Left forelimb (tissue), 1 donor: ENCODE results near the gene ZNF607.
"Not testable (repeated sequence)": the region's sequence is repeated elsewhere in the genome, so short reads cannot be mapped to it uniquely, and the experiment has no call there.

ENCODE experiments used
- DNase-seq: peaks from one replicate; pipeline ENCODE4 v3.0.0-alpha.2; 2018; ENCODE audit warnings: low spot score

Gene ZNF607

DNA sequence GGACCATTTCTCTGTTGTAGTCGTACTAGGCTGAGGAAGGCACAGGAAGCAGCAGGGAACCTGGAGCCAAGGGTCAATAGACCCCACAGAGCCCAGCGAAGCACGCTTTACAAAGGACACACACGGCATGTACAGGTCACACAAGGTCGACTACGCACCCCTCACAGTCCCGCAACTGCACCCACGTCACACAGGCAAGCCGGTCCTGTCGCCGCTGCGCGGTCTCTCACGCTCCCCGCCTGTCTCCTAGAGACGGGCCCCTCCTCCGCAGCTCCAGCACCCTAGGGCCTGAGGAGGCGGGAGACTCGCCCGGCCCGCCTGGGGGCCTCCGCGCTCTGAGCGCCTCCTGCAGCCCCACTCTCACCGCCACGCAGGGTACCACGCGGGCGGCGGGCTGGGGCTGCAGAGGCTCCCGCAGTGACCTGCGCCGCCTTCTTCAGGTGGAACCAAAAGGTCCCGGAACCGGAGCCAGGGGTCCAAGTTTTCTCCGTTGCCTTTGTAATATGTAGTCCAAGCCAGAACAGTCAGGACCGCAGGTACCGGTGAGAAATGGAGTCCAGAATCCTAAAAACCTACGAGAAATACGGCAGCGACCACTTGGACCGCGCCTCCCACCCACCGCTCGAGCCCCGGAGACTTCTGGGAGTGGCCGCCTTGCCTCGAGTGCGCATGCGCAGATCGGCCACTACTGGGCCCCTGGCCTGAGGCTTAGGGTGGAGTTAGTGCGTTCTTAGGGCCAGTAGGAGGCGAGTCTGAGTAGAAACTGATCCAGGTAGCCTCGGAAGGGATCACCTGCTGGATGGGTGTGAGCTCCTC lies at the start of gene ZNF607:
Gene ZNF607 (minus strand): TSS at position 651 of the 816 bp plus-strand sequence. CDS start 8,143 bp downstream, outside the sequence.
- DNase-seq: peak; percentile 91

DNA sequence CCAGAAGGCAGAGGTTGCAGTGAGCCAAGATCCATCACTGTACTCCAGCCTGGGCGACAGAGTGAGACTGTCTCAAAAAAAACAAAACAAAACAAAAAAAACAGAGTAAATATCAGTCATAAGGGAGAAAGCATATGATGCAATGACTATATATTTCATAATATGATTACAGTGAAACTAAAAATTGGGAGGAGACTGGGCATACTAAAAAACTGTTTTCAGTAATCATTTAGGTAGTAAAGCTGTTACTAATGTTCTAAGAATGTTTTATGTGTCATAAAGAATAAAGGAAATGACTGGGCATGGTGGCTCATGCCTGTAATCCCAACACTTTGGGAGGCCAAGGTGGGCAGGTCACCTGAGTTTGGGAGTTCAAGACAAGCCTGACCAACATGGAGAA lies 43.9 kb upstream of the ZNF607 start:
- no peak for DNase-seq

DNA sequence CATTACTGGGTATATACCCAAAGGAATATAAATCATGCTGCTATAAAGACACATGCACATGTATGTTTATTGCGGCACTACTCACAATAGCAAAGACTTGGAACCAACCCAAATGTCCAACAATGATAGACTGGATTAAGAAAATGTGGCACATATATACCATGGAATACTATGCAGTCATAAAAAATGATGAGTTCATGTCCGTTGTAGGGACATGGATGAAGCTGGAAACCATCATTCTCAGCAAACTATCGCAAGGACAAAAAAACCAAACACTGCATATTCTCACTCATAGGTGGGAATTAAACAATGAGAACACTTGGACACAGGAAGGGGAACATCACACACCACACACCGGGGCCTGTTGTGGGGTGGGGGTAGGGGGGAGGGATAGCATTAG lies 38.1 kb upstream of the ZNF607 start:
- DNase-seq: not testable (repeated sequence)

DNA sequence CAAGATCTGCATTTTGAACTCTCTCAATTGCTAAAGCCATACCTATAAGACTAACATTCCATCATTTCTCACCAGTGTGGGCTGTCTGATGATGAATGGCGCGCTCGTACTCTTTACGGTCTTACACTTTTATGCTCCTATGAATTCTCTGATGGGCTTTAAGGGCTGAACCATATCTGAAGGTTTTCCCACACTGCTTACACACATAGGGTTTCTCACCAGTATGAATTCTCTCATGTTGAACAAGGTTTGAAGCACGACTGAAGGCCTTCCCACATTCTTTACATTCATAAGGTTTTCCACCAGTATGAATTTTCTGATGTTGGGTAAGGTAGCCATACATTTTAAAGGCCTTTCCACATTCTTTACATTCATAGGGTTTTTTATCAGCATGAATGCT lies 18.8 kb upstream of the ZNF607 start:
- no peak for DNase-seq

DNA sequence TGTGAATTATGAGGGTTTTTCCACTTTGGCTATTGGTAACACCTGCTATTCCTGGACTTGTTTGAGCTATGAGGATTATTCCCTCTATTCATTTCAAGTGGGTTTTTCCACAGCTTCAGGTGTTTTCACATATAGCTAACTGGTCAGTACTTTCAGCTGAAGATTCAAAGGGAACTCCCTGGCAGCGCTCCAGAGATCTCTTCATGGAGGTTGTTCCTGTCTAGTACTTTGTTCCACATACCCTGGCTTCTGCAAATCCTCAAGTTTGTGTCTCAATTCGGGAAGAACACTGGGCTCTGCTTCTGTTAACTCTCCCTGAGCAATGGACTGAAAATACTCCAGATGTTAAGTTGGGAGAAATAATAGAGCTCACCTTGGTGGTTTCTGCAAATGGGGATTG lies 5.6 kb upstream of the ZNF607 start:
- DNase-seq: no peak

DNA sequence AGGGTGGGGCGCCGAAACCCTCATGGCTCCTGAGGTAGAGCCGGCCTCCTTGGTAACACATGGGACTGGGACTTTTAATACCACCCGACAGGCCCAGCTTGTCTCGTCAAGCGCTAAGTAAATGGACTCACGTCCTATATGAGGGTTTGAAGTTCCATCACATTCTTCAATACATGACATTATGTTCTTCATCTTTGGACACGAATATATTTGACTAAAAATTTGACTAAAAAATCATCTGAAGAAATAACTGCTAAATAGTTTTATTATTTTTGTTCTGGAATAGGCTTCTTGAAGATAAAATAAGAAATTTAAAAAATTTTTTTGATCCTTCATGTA lies 335 bp upstream of the ZNF607 start:
- DNase-seq: no peak

DNA sequence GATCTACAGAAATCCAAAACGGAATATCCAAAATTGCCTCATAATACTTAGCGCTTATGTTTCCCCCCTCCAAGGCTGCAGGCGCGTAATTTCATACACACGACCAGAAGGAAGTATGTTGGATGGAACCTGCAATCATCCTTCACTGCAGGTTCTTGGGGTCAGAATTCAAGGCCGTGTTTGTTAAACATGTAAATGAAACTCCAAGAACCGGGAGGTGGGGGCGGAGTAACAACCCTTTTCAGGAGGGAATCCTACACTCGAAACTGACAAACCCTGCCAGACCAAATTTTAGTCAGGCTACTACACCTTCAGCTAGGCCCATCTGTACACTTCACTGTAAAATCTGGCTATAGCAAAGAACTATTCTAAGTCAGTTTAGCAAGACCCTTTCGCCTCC lies 1.3 kb downstream of the ZNF607 start:
- DNase-seq: no peak

DNA sequence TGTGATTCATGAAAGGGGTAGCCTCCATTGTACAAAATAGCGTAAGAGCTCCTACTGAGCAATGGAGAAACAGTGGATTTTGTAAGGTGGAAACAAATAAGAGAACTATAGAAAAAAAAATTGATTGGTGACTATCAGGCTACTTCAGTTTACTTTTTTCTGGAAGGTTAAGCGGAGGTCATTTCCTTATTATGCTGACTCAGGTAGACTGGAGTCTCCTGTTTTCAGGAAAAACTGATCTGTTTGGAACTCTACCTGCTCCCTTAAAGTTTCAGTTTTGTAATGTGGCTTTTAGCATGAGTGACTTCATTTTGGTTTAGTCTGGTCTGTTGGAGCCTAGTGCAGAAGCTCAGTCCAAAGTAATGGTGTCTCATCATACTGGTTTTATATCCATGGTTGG lies 3.4 kb downstream of the ZNF607 start:
- DNase-seq: no peak

DNA sequence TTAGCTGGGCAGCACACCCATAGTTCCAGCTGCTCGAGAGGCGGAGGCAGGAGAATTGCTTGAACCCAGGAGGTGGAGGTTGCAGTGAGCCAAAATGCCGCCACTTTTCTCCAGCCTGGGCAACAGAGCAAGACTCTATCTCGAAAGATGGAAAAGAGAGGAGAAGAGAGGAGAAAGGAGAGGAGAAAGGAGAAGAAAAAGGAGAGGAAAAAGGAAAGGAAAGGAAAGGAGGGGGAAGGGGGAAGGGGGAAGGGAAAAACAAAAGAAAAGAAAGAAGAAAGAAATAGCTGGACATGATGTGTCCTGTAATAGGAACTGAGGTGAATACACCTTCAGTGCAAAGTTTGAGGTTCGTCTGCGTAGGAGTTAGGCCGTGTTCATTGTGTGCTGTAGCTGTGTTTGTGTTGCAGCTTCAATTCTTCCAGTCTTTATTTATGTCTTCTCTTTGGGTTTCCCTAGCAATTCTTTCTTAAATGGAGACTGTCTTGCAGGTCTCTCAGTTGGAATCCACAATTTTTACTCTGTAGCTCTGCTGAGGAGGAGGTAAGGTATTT lies 13.4 kb downstream of the ZNF607 start:
- no peak for DNase-seq

DNA sequence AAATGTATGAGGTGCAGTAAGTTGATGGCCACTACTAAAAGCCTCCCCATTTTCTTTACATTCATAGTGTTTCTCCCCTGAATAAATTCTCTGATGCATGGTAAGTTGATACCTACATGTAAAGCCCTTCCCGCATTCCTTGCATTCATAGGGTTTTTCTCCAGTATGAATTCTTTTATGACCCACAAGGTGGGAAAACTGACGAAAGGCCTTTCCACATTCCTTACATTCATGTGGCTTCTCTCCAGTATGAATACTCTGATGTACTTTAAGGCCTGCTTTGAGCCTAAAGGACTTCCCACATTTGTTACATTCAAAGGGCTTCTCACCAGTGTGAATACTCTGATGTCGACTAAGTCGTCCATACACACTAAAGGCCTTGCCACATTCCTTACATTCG lies 20.5 kb downstream of the ZNF607 start:
- DNase-seq: no peak

DNA sequence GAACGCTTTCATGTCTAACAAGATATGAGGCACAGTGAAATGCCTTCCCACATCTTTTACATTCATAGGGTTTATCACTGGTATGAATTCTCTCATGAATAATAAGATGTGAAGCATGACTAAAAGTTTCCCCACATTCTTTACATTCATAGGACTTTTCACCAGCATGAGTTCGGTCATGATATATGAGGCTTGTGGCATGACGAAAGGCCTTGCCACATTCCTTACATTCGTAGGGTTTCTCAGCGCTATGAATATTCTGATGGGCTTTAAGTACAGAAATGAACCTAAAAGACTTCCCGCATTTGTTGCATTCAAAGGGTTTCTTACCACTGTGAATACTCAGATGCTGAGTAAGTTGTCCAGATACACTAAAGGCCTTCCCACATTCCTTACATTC lies 21.3 kb downstream of the ZNF607 start:
- DNase-seq: no peak

DNA sequence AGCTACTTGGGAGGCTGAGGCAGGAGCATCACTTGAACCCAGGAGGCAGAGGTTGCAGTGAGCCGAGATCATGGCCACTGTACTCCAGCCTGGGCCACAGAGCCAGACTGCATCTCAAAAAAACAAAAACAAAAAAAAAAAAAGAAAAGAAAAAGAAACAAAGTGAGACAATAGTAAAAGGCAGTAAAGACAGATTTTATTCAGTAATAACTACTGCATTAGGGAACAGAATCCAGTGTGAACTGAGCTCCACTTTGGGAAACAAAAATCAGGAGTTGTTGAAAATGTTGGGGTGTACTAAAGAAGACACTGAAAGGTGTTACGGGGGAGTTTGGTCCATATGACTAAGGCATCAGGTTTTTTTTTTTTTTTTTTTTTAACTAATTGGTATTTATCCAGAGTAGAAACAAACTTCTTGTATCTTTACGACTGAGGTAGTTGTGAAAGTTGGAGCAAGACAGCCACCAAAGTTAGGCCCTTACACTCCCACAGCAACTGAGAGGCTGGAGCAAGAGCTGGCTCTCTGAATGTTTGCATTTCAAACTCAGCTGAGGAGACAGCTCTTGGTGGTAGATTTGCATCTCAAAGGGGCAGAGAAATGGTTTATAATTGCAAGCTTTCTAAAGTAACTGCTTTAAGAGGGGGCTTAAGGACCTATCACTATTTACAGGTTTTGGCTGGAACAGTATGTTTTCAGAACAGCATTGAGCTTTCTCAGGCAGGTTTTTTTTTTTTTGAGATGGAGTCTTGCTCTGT lies 24.2 kb downstream of the ZNF607 start:
- DNase-seq: no peak

DNA sequence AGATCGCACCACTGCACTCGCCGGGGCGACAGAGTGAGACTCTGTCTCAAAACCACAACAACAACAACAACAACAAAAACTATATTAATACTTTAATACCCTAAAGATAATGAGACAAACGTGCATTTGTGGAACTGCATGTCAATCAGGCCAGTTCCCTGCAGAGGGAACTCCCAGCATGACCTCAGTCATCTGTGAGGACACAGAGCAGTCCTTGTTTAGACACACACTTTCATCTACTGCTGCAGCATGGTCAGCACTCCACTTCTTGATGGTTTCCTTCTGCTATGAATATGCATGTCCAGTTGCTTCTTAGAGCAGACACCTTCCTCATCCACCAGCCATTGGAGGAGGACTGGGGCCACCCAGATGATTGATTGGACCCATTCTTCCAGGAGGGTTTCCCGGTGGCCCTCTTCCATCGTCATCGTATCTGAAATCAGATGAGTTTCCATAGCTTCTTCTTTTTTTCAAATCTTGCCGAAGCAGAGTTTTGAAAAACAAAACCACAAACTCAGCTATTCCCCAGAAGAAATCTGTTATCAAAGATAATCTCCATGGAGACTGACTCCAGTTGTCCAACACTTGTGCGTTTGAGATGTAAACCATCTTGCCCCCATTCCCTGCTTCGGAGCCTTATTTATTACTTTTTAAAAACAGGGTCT lies 26.5 kb downstream of the ZNF607 start:
- DNase-seq: no peak

DNA sequence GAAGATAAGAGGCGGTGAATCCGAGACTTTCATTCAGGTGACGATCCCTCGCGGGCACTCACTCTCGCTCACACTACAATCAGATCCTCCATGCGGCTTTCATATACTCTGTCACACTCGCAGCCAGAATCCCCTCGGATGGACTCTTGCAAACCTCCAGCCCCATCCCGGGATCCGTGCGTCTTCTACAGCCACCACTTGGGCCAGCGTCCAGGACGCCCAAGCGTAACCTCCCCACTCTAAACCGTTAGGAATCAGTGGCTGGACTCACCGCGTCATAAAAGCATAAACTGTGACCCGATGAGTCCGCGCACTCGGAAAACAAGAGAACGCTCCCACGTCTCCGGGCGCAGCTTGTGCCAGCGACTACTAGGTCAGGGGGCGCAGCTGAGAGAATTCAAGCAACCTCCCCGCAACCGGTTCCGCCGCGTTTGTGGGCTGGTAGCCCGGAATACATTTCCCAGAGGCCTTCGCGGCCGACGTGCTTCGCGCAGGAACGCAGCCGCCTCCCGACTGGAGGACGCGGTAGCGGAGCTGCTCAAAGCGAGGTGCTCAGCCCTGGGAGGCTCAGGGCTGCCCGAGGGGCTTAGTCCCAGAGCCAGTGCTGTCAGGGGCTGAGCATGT lies 27.6 kb downstream of the ZNF607 start:
- DNase-seq: peak; percentile 91

DNA sequence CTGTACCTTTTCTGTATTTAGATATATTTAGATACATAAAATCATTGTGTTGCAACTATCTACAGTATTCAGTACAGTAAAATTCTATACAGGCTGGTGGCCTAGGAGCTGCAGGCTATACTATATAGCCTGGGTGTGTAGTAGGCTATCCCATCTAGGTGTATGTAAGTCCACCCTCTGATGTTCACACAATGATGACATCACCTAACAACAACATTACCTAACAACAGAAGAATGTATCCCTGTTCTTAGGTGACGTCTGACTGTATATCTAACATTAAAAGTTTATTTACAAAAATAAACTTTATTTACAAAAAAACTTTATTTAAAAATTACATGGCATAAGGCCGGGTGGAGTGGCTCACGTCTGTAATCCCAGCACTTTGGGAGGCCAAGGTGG lies 36.0 kb downstream of the ZNF607 start:
- no peak for DNase-seq

DNA sequence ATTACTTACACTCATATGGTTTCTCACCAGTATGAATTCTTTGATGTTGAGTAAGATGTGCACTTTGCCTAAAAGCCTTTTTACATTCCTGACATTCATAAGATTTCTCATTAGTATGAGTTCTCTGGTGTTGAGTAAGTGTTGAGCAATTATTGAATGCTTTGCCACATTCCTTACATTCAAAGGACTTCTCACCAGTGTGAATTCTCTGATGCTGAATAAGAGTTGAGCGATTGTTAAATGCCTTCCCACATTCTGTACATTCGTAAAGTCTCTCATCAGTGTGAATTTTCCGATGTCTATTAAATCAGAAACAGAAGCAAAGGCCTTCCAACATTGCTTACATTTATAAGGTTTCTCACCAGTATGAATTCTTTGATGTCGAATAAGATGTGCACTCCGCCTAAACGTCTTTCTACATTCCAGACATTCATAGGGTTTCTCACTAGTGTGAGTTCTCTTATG lies 50.1 kb downstream of the ZNF607 start:
- no peak for DNase-seq

DNA sequence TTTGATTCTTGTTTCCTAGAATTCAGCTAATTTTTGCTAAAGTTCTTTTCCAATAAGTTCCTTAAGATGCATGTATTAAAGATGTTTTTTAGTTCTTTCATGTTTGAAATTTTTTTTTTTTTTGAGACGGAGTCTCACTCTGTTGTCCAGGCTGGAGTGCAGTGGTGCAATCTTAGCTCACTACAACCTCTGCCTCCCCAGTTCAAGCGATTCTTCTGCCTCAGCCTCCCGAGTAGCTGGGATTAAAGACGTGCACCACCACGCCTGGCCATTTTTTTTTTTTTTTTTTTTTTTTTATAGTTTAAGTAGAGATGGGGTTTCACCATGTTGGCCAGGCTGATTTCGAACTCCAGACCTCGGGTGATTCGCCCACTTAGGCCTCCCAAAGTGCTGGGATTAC lies 62.4 kb downstream of the ZNF607 start:
- DNase-seq: not testable (repeated sequence)

DNA sequence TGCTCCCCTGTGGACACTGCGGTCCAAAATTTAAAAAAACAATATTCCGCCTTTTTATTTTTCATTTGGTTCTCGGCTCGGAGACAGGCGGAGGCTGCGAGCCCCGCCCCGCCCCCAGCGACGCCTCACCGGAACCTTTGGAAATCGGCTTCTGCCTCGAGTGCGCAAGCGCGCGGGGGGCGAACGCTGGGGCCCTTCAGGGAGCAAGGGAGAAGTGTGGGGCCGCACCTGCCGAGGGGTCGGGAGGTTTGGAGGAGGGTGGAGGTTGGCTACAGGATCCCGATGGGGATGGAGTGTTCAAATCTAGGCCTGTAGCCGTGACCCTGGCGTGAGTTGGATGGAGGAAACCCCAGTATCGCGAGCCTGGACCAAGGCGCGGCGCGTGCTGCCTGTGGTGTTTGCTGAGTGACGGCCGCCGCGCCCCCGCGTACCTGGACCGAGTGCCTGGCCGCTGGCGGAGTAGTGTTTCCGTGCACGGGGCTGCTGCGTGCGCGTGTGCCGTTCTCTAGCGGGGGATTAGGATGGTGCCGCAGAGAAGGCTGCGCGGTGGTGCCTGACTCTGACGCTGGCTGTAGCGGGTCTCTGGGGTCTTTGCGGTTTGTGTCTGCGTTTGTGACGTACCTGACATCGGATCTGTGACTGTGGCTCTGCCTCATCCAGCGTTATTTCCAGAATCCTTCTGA lies 63.7 kb downstream of the ZNF607 start:
- DNase-seq: peak; percentile 91

DNA sequence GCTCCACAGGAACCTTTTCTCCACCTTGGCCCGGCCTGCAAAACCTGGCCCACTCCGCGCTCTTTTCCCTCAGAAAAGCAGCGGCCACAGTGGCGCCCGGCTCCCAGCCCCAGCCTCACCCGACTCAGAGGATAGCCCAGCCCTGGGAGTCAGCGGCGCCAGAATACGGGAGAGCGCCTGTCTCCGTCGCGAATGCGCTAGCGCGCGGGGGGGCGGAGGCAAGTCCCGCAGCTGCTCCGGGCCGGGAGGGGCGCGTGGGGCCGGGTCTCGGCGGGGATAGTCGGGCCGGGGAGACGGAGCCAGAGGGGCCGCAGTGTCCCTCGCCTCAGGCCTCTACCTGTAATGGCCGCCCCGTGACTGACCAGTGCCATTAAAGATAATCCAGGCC lies 64.3 kb downstream of the ZNF607 start, which contains the start of gene ZFP30:
Gene ZFP30 (minus strand): TSS at position 165 of the 388 bp plus-strand sequence. CDS start 7,643 bp downstream, outside the sequence.
- DNase-seq: peak; percentile 94

DNA sequence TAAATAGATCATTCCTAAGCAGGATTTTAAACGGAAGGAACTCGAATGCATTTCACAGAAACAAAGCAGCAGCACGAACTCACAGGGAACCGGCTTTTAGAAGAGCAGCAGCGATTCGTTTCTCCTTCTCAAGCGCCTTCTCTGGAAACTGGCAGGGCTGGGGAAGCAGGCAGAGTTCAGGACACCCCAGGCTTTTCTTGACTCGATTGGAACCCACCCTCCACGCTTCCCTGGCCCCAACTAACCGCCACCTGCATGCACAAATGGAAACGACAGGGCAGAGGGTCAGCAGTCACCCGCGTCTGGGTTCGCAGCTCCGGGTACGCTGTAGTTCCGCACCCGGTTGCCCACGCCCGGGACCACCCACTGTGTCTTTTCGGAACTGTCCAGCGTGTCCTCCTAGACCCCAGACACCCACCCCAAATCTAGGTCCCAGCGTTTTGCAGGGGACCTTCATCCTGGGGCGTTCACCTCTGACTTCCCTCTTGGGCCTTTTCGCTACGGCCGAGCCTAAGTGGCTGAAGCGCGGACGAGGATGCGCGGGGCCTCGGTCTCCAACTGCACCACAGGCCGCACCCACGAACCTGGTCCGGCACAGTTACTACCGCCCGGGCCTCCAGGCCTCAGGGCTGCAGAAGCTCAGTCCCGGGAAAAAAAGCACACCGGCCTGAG lies 64.8 kb downstream of the ZNF607 start:
- DNase-seq: peak; percentile 72

DNA sequence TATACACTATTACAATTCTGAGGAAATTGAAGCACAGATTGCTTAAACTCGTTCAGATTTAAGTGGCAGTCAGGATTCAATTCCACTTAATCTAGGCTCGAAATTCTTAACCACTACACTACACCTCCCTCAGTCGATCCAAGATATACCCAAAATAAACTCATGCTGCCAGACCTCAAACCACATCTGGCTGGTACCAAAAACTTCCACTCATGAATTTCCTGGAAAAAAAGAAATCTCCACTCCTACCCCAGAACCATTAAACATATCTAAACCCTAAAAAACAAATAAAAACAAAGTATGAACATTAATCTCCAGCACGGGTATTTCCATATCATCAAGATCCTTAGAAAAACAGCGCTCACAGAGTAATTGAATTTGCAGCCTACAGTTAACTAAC lies 65.4 kb downstream of the ZNF607 start:
- DNase-seq: no peak
